Neural progenitor cell (in vitro differentiated cells): ENCODE data around the gene HDAC4.

ENCODE experiments used
- EZH2 ChIP-seq: fragments of 200-600 bp; sonication (generic); IDR thresholded peaks from 2 replicates; pipeline ENCODE4 v1.6.1; 2017; ENCODE audit warnings: antibody characterized with exemption, mild to moderate bottlenecking, moderate library complexity
- EZH2phosphoT487 ChIP-seq: fragments of 200-600 bp; sonication (generic); IDR thresholded peaks from 2 replicates; pipeline ENCODE4 v1.6.1; 2017; ENCODE audit warnings: antibody characterized with exemption
- TF ChIP-seq, protein P1 (sequence below): fragments of 200-600 bp; sonication (generic); IDR thresholded peaks from 2 replicates; pipeline ENCODE4 v1.5.1; 2017; ENCODE audit warnings: antibody characterized with exemption, mild to moderate bottlenecking

DNA sequence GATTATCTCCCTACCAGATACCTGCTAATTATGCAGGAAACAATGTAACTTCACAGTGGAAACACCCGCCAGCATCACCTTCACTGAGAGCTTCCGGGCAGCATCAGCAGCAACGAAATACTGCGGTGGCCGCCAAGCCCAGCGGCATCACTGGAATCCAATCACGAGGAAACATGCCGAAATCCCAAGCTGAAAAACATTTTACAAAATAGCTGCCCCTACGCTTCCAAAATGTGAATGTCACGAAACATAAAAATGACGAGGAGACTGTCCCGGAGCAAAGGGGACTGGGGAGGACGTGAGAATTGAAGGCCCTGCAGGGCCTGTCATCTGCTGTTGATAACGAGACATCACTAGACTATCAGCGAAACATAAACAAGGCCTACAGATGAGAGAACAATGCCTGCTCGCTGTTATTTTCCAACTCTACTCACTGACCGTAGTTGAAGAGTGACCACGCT, 82.6 kb downstream of the HDAC4 start:
- TF ChIP-seq EZH2phosphoT487 (no peak), EZH2 (no peak)
- TF ChIP-seq, protein P1, sequence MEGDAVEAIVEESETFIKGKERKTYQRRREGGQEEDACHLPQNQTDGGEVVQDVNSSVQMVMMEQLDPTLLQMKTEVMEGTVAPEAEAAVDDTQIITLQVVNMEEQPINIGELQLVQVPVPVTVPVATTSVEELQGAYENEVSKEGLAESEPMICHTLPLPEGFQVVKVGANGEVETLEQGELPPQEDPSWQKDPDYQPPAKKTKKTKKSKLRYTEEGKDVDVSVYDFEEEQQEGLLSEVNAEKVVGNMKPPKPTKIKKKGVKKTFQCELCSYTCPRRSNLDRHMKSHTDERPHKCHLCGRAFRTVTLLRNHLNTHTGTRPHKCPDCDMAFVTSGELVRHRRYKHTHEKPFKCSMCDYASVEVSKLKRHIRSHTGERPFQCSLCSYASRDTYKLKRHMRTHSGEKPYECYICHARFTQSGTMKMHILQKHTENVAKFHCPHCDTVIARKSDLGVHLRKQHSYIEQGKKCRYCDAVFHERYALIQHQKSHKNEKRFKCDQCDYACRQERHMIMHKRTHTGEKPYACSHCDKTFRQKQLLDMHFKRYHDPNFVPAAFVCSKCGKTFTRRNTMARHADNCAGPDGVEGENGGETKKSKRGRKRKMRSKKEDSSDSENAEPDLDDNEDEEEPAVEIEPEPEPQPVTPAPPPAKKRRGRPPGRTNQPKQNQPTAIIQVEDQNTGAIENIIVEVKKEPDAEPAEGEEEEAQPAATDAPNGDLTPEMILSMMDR = no peak
